GM12801 (cell line): ENCODE measurements around the gene APOBEC3A.

Source experiments
- TF ChIP-seq, protein P1 (sequence below): IDR thresholded peaks from one replicate; pipeline ENCODE4 v1.5.1; 2011; ENCODE audit warnings: control low read depth; ENCODE audit not compliant: insufficient read length; ENCODE audit errors: extremely low read depth

Gene APOBEC3A

DNA sequence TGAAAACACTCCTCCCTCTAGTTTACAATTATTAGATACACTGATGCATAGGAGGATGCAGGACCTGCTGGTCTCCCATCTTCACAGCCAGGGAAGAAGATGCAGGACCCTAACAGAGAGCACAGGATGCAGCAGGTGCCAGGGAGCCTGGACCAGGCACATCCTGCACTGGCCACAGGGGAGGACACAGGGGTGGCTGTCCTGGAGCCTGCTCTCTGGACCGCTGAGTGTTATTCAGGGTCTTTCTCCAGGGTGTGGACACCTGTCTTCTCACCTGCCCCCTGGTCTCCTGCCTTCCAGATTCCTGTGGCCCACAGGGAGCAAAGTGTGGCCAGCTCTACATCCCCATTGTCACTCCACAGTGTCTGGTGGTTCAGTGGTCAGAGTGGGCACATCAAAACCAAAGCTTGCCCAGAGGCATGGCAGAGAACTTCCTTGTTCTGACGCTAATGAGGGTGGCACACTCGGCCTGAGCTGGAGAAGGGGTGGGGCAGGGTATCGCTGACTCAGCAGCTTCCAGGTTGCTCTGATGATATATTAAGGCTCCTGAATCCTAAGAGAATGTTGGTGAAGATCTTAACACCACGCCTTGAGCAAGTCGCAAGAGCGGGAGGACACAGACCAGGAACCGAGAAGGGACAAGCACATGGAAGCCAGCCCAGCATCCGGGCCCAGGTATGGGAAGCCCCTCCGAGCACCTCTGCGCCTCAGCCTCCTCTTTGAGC is at the start of gene APOBEC3A:
Gene APOBEC3A, plus strand, starts transcription at position 564 of the 725 bp plus-strand sequence. Its CDS starts 83 bp downstream, at position 647.
- TF ChIP-seq, protein P1, sequence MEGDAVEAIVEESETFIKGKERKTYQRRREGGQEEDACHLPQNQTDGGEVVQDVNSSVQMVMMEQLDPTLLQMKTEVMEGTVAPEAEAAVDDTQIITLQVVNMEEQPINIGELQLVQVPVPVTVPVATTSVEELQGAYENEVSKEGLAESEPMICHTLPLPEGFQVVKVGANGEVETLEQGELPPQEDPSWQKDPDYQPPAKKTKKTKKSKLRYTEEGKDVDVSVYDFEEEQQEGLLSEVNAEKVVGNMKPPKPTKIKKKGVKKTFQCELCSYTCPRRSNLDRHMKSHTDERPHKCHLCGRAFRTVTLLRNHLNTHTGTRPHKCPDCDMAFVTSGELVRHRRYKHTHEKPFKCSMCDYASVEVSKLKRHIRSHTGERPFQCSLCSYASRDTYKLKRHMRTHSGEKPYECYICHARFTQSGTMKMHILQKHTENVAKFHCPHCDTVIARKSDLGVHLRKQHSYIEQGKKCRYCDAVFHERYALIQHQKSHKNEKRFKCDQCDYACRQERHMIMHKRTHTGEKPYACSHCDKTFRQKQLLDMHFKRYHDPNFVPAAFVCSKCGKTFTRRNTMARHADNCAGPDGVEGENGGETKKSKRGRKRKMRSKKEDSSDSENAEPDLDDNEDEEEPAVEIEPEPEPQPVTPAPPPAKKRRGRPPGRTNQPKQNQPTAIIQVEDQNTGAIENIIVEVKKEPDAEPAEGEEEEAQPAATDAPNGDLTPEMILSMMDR, result no peak

DNA sequence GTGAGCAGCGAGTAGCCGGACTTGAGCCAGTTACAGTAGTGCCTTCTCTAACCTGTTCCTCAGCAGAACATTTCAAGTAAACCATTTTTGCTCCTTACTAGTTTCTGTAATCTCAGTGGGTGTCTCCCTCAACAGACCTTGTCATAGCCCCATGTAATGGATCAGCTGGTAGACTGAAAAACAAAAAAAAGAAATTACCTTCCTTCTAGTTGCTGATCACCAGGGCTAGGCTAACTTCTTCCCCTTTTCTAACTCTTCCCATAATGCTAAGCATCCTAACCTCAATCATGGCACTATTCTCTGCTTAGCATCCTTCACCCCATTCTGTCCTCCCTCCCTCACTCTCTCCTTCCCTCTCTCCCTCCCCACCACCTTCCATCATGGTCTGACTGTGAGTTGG is 49.6 kb upstream of the APOBEC3A start:
- TF ChIP-seq, protein P1, result no peak

GRCh38 chr22:38911434-38911833 is 46.0 kb upstream of the APOBEC3A start:
- TF ChIP-seq, protein P1, result no peak

- TF ChIP-seq, protein P1, result no peak
Observed at GRCh38 chr22:38919631-38920190, 37.7 kb upstream of the APOBEC3A start.

- TF ChIP-seq, protein P1, result no peak
Observed at GRCh38 chr22:38921120-38921519, 36.3 kb upstream of the APOBEC3A start.

- TF ChIP-seq, protein P1, result no peak
Observed at GRCh38 chr22:38921806-38922205, 35.6 kb upstream of the APOBEC3A start.

- TF ChIP-seq, protein P1, result no peak
Observed at GRCh38 chr22:38923463-38924346, 33.7 kb upstream of the APOBEC3A start.
